Measurements from ENCODE around the gene LRP1B.

LRP1B gene

DNA sequence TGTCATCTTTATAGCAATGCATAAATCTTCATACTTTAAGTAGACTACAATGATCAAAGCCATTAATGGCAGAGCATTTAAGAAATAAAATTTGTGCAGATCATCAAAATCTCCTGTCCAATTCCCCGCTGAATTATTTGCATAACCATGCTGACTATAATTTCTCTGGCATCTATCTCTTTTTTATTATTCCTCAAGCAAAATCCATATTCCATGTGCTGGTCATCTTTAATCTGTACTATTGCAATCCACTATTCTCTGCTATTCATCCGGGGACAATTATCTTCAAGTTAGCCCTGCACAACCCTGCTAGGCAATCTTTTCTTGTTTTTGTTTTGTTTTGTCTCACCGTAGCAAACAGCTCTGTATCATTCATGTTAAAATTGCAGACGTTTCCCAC is 1881.0 kb downstream of the LRP1B start:
- H3K4me3 ChIP-seq (ENCODE audit: low read depth, low read length): no peak overlapping the region
- TF ChIP-seq, protein P1, sequence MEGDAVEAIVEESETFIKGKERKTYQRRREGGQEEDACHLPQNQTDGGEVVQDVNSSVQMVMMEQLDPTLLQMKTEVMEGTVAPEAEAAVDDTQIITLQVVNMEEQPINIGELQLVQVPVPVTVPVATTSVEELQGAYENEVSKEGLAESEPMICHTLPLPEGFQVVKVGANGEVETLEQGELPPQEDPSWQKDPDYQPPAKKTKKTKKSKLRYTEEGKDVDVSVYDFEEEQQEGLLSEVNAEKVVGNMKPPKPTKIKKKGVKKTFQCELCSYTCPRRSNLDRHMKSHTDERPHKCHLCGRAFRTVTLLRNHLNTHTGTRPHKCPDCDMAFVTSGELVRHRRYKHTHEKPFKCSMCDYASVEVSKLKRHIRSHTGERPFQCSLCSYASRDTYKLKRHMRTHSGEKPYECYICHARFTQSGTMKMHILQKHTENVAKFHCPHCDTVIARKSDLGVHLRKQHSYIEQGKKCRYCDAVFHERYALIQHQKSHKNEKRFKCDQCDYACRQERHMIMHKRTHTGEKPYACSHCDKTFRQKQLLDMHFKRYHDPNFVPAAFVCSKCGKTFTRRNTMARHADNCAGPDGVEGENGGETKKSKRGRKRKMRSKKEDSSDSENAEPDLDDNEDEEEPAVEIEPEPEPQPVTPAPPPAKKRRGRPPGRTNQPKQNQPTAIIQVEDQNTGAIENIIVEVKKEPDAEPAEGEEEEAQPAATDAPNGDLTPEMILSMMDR (IDR thresholded peaks at IDR 0.05; ENCODE audit: insufficient read depth, low read depth, low read length, missing control alignments): no peak
- no peak for DNase-seq (ENCODE audit: low read depth)

DNA sequence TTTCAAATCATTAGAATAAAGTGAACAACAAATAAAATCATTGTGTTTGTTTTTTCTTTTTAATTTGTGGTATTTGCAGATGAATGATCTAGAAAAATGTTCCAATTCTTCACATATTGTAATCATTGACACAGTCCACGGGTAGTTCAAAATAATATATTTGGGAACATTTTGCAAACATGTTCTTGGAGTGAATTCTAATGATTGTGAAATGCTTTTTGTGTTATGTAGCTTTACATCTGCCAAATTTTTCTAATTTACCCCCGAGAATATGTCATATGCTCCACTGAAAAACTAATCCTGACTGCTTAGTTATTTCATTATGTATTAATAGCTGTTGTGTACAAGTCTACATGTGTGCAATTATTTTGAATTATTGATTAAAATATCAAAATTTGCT is 1882.2 kb downstream of the LRP1B start:
- H3K4me3 ChIP-seq (ENCODE audit: low read depth, low read length): no peak overlapping the region
- TF ChIP-seq, protein P1 (IDR thresholded peaks at IDR 0.05; ENCODE audit: insufficient read depth, low read depth, low read length, missing control alignments): no peak
- no peak for DNase-seq (ENCODE audit: low read depth)

DNA sequence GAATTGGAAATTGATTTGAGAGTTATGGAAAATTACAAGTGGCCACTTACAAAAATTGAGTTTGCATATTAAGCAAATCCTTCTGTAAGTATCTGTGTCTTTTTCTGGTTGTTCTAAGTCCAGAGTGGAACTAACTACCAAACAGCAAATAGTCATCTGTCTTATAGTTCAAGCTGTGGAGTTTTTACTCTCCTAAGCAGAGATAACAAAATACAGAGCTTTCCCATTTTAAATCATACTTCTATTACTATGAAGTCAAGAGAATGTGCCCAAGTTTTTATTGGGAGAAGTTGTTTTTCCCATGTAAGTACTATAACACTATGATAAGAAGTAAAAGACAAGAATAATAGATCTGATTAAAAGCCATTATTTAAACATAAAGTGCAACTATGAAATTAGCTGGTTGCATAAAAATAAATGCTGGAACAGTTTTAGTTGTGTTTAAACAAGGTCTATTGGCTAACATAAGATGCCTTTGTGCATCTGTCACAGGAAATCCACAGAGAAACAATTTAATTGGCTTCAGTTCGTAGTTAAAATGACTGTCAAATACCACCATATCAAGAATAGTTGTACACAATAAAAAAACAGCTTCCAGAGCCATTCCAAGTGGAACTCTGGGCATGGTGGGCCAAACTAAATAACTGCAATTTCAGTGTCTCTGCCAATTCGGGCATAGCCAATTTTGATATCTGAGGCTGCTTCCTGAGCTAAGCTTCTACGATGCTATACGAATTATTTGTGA is 1883.2 kb downstream of the LRP1B start:
- no peak overlapping the region for H3K4me3 ChIP-seq (ENCODE audit: low read depth, low read length)
- TF ChIP-seq, protein P1 (IDR thresholded peaks at IDR 0.05; ENCODE audit: insufficient read depth, low read depth, low read length, missing control alignments): no peak
- DNase-seq (ENCODE audit: low read depth): no peak

DNA sequence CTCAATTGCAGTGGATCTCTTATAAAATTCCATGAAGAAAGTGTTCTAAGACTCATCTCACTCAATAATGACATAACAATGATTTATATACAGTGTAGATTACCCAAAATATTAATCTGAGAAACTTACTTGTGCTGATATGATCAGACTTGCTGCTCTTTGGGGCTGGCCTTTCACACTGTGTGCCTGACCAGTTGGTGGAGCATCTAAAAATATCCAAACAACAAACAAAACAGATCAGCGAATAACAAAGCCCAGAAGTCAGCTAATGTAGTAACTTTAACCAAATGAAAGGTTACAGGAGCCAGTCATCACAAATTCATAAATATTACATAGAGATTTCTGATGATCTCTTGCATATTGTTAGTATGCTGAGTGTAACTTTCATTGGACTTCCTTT is 1883.9 kb downstream of the LRP1B start:
- no peak for DNase-seq (ENCODE audit: low read depth)
- no peak overlapping the region for H3K4me3 ChIP-seq (ENCODE audit: low read depth, low read length)
- TF ChIP-seq, protein P1 (IDR thresholded peaks at IDR 0.05; ENCODE audit: insufficient read depth, low read depth, low read length, missing control alignments): no peak

DNA sequence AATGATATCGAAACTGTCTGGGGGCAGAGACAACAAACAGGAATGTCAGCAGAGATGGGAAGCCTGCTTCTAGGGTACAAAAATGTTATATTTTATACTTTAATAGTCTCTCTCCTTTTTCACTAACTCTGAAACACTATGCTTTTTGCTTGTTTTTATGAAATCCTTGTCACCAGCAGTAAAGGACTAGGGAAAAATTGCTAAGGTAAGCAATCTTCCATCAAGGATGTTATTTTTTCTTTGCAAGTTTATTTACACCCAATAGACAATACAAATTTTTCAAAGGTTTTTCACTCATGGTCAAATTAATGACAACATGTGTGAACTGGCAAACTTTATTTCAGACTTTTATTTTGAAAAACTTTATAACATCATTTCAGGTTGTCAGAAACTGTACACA is 1884.8 kb downstream of the LRP1B start:
- DNase-seq (ENCODE audit: low read depth): no peak
- no peak overlapping the region for H3K4me3 ChIP-seq (ENCODE audit: low read depth, low read length)
- TF ChIP-seq, protein P1 (IDR thresholded peaks at IDR 0.05; ENCODE audit: insufficient read depth, low read depth, low read length, missing control alignments): no peak

DNA sequence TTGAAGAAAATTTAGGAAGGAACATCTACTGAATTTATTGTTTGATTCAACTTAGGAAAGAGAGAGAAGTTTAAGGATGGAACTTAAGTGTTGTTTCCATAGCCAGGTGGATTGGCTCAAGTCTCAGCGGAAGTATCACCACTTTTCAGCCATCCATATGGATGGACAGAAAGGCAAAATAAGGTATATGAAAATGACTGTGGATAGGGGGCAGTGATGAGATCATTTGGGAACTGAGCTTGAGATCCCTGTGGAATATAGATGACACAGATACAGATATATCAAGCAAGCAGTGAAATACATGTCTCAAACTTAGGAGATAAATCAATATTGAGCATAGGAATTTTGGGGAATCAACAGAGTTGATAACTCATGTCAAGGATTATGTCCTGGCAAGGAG is 1887.9 kb downstream of the LRP1B start:
- TF ChIP-seq, protein P1 (IDR thresholded peaks at IDR 0.05; ENCODE audit: insufficient read depth, low read depth, low read length, missing control alignments): no peak
- H3K4me3 ChIP-seq (ENCODE audit: low read depth, low read length): no peak overlapping the region
- DNase-seq (ENCODE audit: low read depth): no peak

DNA sequence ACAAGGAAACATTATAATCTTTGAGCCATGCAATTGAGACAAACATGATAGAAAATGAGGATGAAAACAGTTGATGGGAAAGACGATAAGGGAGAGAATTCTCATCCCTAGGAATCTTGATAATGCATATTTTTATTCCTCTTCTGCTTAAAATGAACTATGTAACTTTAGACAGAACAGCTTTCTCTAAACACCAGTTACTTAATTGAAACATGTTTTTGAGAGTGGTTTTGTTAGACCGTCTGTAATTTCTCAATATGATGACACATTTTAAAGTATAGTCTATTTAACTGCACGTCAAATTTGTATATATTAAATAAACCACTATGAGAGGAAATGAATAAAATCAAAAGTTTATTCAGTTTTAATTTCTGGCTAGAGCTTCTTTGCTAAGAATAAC is 1896.7 kb downstream of the LRP1B start:
- no peak overlapping the region for H3K4me3 ChIP-seq (ENCODE audit: low read depth, low read length)
- TF ChIP-seq, protein P1 (IDR thresholded peaks at IDR 0.05; ENCODE audit: insufficient read depth, low read depth, low read length, missing control alignments): no peak
- no peak for DNase-seq (ENCODE audit: low read depth)
